Endothelial cell of umbilical vein (primary cell): ENCODE measurements around the gene PPP1R9B. TPM values are rescaled to one million over a fixed set of nuclear protein-coding genes. Genes with fewer than 3 reads are reported as not detected.

Source experiments
- BruUV-seq: library from RNA; stranded (reverse); fragments of 400-500 nt; replicated peaks from 2 replicates; lab custom pipeline; 2021; lab: Mats Ljungman, UMichigan
- CTCF ChIA-PET: fragments of 300-600, 350-600 bp; sonication (Branson Sonifier 250); formaldehyde crosslinking; loops from one replicate; lab custom pipeline; 2021; ENCODE audit warnings: antibody characterized with exemption, inconsistent platforms; lab: Charles Lee
- POLR2A ChIA-PET: fragments of 300-600, 350-600 bp; sonication (Branson Sonifier 250); formaldehyde crosslinking; loops from one replicate; lab custom pipeline; 2021; ENCODE audit warnings: antibody characterized with exemption, inconsistent platforms; lab: Charles Lee
- DNase-seq: peaks from one replicate; pipeline ENCODE4 v3.0.0-alpha.2; 2011; ENCODE audit warnings: low read depth, low spot score
- FAIRE-seq: peaks from 2 replicates; lab custom pipeline; 2011; peaks lifted over from hg19 to GRCh38; lab: Jason Lieb, UNC
- H2AFZ ChIP-seq: 2 replicates; pipeline ENCODE4 v1.6.0; 2012; ENCODE audit warnings: low read depth, low read length, control low read depth, inconsistent platforms
- H3K27ac ChIP-seq: 2 replicates; pipeline ENCODE4 v1.5.1; 2011; ENCODE audit warnings: low read depth, mild to moderate bottlenecking, control low read depth, low read length, moderate library complexity; ENCODE audit not compliant: insufficient read depth
- H3K27me3 ChIP-seq, 2 experiments: 2 replicates each; pipeline versions ENCODE4 v1.6.0 to v1.6.1; 2011; ENCODE audit warnings: low read length in 2 of 2, mixed read lengths in 1 of 2; ENCODE audit not compliant: control insufficient read depth in 2 of 2, insufficient read depth in 2 of 2
- H3K36me3 ChIP-seq, 2 experiments: 2 replicates in 1 of 2; 3 replicates in 1 of 2; pipeline ENCODE4 v1.5.1; 2011; ENCODE audit warnings: low read length in 2 of 2, mild to moderate bottlenecking in 1 of 2, moderate library complexity in 1 of 2; ENCODE audit not compliant: control insufficient read depth in 2 of 2, insufficient read depth in 2 of 2; ENCODE audit errors: extremely low read depth in 1 of 2
- H3K4me1 ChIP-seq: 3 replicates; pipeline ENCODE4 v1.5.1; 2011; ENCODE audit warnings: mild to moderate bottlenecking, low read length; ENCODE audit not compliant: control insufficient read depth, insufficient read depth; ENCODE audit errors: extremely low read depth
- H3K4me2 ChIP-seq: 2 replicates; pipeline ENCODE4 v1.6.1; 2011; ENCODE audit warnings: low read length, control low read depth, mixed read lengths; ENCODE audit not compliant: insufficient read depth
- H3K4me3 ChIP-seq, 3 experiments: fragments of 200-600 bp in 1 of 3; sonication (generic), shearing (Covaris generic) in 1 of 3; replicated peaks in 1 of 3; 2 replicates each; pipeline ENCODE4 v1.5.1; 2011 to 2016; ENCODE audit warnings: control low read depth in 3 of 3, low read length in 3 of 3, mild to moderate bottlenecking in 2 of 3, inconsistent platforms in 1 of 3, low read depth in 1 of 3, moderate library complexity in 1 of 3; ENCODE audit not compliant: insufficient read depth in 1 of 3
- H3K79me2 ChIP-seq: 2 replicates; pipeline ENCODE4 v1.6.0; 2012; ENCODE audit warnings: low read length, inconsistent platforms; ENCODE audit not compliant: control insufficient read depth, insufficient read depth
- H3K9ac ChIP-seq: replicated peaks from 2 replicates; pipeline ENCODE3; 2011; ENCODE audit warnings: low read length, control low read depth; ENCODE audit not compliant: insufficient read depth; ENCODE audit errors: extremely low read depth
- H3K9me1 ChIP-seq: replicated peaks from 3 replicates; pipeline ENCODE4 v1.6.0; 2011; ENCODE audit warnings: mild to moderate bottlenecking, low read length; ENCODE audit not compliant: control insufficient read depth, insufficient read depth; ENCODE audit errors: extremely low read depth
- H3K9me3 ChIP-seq: replicated peaks from 2 replicates; pipeline ENCODE4 v1.5.1; 2012; ENCODE audit warnings: low read length, inconsistent platforms; ENCODE audit not compliant: control insufficient read depth, insufficient read depth
- H4K20me1 ChIP-seq: replicated peaks from 2 replicates; pipeline ENCODE3; 2011; ENCODE audit warnings: mild to moderate bottlenecking, low read length; ENCODE audit not compliant: control insufficient read depth, insufficient read depth; ENCODE audit errors: extremely low read depth
- FOS ChIP-seq: IDR thresholded peaks from 2 replicates; pipeline ENCODE4 v1.6.1; 2011; ENCODE audit warnings: mild to moderate bottlenecking, low read length, moderate library complexity, borderline replicate concordance; ENCODE audit not compliant: insufficient read depth
- JUN ChIP-seq: IDR thresholded peaks from 2 replicates; pipeline ENCODE4 v1.6.1; 2011; ENCODE audit warnings: borderline replicate concordance, low read depth; ENCODE audit not compliant: insufficient read length, insufficient read depth
- POLR2A ChIP-seq: IDR thresholded peaks from 2 replicates; pipeline ENCODE4 v1.6.1; 2012; ENCODE audit warnings: low read depth, mild to moderate bottlenecking, control low read depth, low read length
- POLR2AphosphoS5 ChIP-seq: IDR thresholded peaks from 2 replicates; pipeline ENCODE4 v1.6.1; 2012; ENCODE audit warnings: low read depth, mild to moderate bottlenecking, control low read depth, low read length, moderate library complexity; ENCODE audit not compliant: insufficient read depth
- dilution Hi-C: fragments of 300-500 bp; cut with MboI; formaldehyde crosslinking; loops from one replicate; pipeline ENCODE4 v1.15.0; 2019; ENCODE audit warnings: low sequenced_read_pairs; ENCODE audit not compliant: extremely low pct_ligation_motif_present
- intact Hi-C: fragments of 100-400 bp; cut with micrococcal nuclease; formaldehyde crosslinking; loops from one replicate; pipeline ENCODE4 v1.10.0; 2022
- polyA plus RNA-seq, 4 experiments: library from polyadenylated mRNA; depleted of rRNA in 3 of 4; stranded (reverse) in 3 of 4; unstranded in 1 of 4; fragments of >200 nt; gene quantifications; 2 replicates each; pipeline versions ENCODE4 v1.2.1 to v1.2.3, GENCODE V29; 2011 to 2012; ENCODE audit warnings: missing spikeins in 1 of 4
- total RNA-seq: library from RNA; stranded (reverse); gene quantifications from 2 replicates; pipeline ENCODE4 v1.2.3, GENCODE V29; 2021
- TF ChIP-seq, protein P1 (sequence below), 2 donors: IDR thresholded peaks; 1 replicate in 1 of 2; 2 replicates in 1 of 2; pipeline ENCODE4 v1.5.1; 2011; ENCODE audit warnings: low read length in 2 of 2, mild to moderate bottlenecking in 2 of 2, moderate library complexity in 2 of 2, control low read depth in 1 of 2, inconsistent platforms in 1 of 2, low read depth in 1 of 2; ENCODE audit not compliant: insufficient read depth in 1 of 2; ENCODE audit errors: extremely low read depth in 1 of 2
- TF ChIP-seq, protein P2 (sequence below): IDR thresholded peaks from 2 replicates; pipeline ENCODE4 v1.6.1; 2011; ENCODE audit not compliant: insufficient read depth, insufficient read length

The PPP1R9B gene
- total and polyA plus RNA-seq, 2 donors (not counting 3 experiments of a cell fraction or from before 2014, with no cell fraction given) = 20.1 to 60.2 TPM

- DNase-seq = no peak
- no peak overlapping the region for H3K27ac ChIP-seq
- H3K36me3 ChIP-seq = peaks cover 0 to 30% of the 10 kb centered on the region in 2 experiments
- no peak for TF ChIP-seq POLR2A
- no peak for TF ChIP-seq FOS
- TF ChIP-seq JUN = no peak
- TF ChIP-seq POLR2AphosphoS5 = no peak
- TF ChIP-seq, protein P1, sequence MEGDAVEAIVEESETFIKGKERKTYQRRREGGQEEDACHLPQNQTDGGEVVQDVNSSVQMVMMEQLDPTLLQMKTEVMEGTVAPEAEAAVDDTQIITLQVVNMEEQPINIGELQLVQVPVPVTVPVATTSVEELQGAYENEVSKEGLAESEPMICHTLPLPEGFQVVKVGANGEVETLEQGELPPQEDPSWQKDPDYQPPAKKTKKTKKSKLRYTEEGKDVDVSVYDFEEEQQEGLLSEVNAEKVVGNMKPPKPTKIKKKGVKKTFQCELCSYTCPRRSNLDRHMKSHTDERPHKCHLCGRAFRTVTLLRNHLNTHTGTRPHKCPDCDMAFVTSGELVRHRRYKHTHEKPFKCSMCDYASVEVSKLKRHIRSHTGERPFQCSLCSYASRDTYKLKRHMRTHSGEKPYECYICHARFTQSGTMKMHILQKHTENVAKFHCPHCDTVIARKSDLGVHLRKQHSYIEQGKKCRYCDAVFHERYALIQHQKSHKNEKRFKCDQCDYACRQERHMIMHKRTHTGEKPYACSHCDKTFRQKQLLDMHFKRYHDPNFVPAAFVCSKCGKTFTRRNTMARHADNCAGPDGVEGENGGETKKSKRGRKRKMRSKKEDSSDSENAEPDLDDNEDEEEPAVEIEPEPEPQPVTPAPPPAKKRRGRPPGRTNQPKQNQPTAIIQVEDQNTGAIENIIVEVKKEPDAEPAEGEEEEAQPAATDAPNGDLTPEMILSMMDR (IDR thresholded peaks at IDR 0.05; ENCODE audit: extremely low read depth in 1 of 2, insufficient read depth in 1 of 2, low read depth in 1 of 2, low read length in 2 of 2) = peak in 1 of 2 donors; percentile 16
- TF ChIP-seq, protein P2, sequence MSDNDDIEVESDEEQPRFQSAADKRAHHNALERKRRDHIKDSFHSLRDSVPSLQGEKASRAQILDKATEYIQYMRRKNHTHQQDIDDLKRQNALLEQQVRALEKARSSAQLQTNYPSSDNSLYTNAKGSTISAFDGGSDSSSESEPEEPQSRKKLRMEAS = no peak
- H3K9me1 ChIP-seq = no peaks in the 10 kb centered on the region
- no peaks in the 10 kb centered on the region for H3K27me3 ChIP-seq
- peaks cover 38% of the 10 kb centered on the region for H3K4me1 ChIP-seq
- no peak for FAIRE-seq
- no TSS peak for BruUV-seq
- dilution Hi-C loops (no loop called here), intact Hi-C loops (no loop called here)
- H4K20me1 ChIP-seq = no peaks in the 10 kb centered on the region
- H2AFZ ChIP-seq = no peak overlapping the region
- ChIA-PET CTCF (interaction anchor here (0.9 to 4.1 kb wide), 10 partner anchors 10 to 119 kb away, joined by 3 to 21 read pairs (median 4); partner anchors contain the start of gene SAMD14), POLR2A (no interaction called here)
- peak overlapping the region; percentile 82 for H3K4me2 ChIP-seq
- H3K4me3 ChIP-seq = no peak overlapping the region
- peaks cover 83% of the 10 kb centered on the region for H3K79me2 ChIP-seq
- no peaks in the 10 kb centered on the region for H3K9me3 ChIP-seq
- H3K9ac ChIP-seq = no peak overlapping the region
Measured at GRCh38 chr17:50146230-50146926, 4.1 kb downstream of the PPP1R9B start.
